NAMALWA (cell line): ENCODE data around the gene MOB3B.
"Not testable (repeated sequence)": the region's sequence is repeated elsewhere in the genome, so short reads cannot be mapped to it uniquely, and the experiment has no call there.

Experiments used
- DNase-seq: peaks from one replicate; pipeline ENCODE4 v3.0.0-alpha.2; 2015; ENCODE audit warnings: low spot score

Gene MOB3B

GRCh38 chr9:27518006-27518405 is 11.6 kb downstream of the MOB3B start:
- DNase-seq: no peak

GRCh38 chr9:27514551-27514950 is 15.1 kb downstream of the MOB3B start:
- DNase-seq: no peak

- no peak for DNase-seq
Observed at GRCh38 chr9:27511771-27512170, 17.8 kb downstream of the MOB3B start.

GRCh38 chr9:27510780-27511179 is 18.8 kb downstream of the MOB3B start:
- no peak for DNase-seq

- no peak for DNase-seq
Observed at GRCh38 chr9:27506981-27507380, 22.6 kb downstream of the MOB3B start.

- no peak for DNase-seq
Observed at GRCh38 chr9:27505744-27506161, 23.9 kb downstream of the MOB3B start.

DNA sequence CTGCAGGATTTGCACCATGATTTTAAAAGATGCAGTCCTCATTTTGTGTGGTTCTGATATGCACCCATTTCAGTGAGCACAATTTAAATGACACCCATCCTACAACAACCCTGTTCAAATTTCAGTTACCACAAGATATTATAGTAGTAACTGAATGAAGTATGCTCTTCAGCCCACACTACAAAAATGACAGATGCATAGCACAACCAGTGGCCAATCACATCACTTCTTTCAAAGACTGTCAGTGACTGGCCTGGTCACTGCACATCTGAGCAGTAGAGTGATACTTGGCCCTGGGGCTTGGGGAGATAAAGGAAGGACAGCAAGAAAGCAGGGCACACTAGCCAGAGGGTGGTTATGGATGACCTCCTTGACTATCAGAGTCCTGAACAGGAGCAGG is 25.4 kb downstream of the MOB3B start:
- DNase-seq: no peak

- no peak for DNase-seq
Observed at GRCh38 chr9:27503623-27504022, 26.0 kb downstream of the MOB3B start.

DNA sequence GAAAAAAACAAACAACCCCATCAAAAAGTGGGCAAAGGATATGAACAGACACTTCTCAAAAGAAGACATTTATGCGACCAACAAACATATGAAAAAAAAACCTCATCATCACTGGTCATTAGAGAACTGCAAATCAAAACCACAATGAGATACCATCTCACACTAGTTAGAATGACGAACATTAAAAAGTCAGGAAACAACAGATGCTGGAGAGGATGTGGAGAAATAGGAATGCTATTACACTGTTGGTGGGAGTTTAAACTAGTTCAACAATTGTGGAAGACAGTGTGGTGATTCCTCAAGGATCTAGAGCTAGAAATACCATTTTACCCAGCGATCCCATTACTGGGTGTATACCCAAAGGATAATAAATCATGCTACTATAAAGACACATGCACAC is 28.7 kb downstream of the MOB3B start:
- not testable (repeated sequence) for DNase-seq

GRCh38 chr9:27499451-27499850 is 30.2 kb downstream of the MOB3B start:
- no peak for DNase-seq

DNA sequence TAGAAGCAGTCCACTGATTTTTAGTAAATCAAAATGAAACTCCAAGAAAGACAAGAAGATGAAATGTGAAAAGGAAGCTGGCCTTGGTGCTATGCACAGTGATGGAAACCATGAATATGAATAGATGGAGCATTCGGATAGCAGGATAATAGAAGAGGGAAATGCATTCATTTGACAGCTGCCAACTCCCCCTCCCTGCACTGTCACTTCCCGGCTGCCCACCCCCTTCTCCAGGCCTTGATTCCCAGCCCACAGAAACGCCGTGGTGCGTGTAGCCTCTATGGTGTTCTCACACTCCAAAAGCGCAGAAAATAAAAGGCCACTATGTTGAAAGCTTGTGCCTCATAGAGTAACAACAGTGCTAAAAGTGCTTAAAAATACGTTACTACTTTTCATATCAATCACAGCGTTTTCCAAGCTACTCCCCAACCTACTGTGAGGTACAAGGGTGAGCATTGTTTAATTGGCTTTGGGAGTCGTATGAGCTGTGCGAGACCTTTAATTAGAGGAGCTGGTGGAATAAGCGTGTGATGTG is 31.7 kb downstream of the MOB3B start:
- no peak for DNase-seq

DNA sequence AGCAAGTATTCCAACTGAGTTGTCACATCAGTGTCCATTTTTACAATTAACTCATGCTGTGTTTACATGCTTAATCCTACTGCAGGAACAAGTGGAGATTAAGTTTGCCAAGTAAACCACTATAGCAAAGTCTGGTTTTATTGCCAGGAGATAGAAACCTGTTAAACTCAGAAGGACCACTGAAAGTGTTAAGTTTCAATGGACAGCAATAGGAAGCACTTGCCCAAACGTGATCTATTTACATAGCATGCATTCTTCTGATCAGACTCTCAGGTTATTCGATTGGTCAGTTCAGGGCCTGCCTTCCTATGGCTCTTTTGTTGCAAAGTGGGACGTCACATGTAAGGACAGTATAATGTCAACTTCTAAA is 33.5 kb downstream of the MOB3B start:
- no peak for DNase-seq

- DNase-seq: no peak
Observed at GRCh38 chr9:27495480-27496134, 34.0 kb downstream of the MOB3B start.

DNA sequence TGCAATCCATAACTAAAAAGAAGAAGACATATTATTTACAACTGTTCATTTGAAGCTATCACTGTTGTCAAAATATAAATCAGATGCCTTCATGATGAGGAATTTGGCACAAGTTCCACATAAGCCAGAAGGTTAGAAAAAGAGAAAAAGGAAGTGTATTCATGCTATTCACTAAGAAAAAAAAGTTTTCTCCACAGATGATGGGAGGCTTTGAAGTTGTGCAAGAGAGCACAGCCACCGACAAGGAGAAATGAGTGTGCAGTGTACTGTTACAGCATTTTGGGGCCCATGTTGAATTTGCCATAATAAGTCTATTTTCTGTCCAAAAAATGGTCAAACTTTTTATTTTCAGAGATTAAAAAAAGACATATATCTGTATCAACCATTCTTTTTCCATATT is 38.5 kb downstream of the MOB3B start:
- DNase-seq: peak; percentile 26

- no peak for DNase-seq
Observed at GRCh38 chr9:27489087-27489876, 40.3 kb downstream of the MOB3B start.

DNA sequence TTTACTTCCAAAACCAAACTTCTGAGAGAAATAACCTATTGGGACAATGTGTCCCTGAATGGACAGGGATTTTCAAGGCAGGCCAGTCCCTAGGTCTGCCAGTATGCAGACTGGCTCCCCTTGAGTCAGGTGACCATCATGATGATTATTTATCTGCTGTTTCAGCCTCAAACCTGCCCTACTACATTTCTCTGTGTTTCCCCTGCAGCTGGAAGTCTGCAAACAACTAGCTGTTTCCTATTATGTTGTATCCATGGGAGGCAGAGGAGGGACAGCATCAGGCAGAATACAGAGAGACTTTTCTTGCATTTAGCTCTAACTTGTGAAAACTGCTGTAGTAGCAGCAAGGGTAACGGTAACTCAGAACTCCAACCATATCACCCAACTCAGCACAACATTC is 41.7 kb downstream of the MOB3B start:
- no peak for DNase-seq

DNA sequence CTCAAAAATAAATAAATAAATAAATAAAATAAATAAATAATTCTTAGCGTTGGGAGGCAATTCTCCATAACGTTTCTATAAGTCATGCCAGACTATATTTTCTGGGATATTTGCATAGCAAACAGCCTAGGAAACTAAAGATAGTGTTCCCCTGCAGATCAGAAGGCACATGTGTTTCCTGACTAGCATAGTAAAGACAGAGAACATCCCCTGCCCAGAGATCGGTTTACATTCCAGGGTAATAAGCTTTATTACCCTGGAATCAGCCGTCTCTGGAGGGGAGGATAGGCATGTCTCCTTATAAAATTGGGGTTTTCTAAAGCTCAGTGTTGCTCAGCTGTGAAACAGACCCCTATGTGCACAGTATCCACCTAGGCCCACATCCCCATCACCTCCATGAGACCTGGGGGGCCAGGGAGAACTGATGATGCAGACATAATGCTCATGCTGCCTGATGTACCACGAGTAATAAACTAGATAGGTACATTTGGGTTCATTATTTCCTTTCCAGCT is 42.4 kb downstream of the MOB3B start:
- DNase-seq: no peak

GRCh38 chr9:27485158-27485557 is 44.5 kb downstream of the MOB3B start:
- peak; percentile 18 for DNase-seq

DNA sequence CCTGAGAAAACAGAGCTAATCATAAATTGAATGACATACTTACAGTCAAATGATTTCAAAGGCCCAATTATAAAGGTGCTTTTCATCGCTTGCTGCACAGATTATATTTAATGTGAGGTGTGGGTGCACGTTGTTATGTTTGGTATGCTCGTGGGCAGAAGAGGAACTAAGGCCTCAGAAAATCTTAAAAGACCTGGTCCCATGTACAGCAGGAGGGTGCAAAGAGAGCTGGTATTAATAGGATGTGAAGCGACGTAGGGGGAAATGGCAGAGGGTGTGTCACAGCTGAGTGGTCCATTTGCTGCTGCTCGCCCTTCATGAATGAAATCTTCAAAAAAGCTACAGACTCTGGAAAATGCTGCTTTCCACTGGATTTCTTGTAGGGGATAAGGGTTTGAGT is 46.0 kb downstream of the MOB3B start:
- peak; percentile 5 for DNase-seq

- no peak for DNase-seq
Observed at GRCh38 chr9:27482709-27483108, 46.9 kb downstream of the MOB3B start.

DNA sequence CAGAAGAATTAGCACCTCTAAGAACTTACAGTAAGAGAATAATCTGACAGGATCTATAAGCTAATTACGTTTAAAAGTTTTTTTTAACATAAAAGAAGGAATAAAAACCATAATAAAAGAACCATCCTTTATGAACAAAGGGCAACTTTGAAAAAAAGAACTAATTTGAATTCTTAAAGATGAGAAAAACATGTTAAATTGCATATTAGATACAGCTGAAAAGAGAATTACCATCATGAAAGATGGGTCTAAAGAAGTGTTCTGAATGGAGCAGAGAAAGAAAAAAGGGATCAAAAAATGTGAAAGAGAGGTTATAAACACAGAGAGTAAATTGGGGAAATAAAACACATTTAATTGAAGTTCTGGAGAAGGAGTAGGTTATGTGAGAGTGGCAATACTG is 51.3 kb downstream of the MOB3B start:
- DNase-seq: no peak

- DNase-seq: no peak
Observed at GRCh38 chr9:27476870-27477515, 52.6 kb downstream of the MOB3B start.

DNA sequence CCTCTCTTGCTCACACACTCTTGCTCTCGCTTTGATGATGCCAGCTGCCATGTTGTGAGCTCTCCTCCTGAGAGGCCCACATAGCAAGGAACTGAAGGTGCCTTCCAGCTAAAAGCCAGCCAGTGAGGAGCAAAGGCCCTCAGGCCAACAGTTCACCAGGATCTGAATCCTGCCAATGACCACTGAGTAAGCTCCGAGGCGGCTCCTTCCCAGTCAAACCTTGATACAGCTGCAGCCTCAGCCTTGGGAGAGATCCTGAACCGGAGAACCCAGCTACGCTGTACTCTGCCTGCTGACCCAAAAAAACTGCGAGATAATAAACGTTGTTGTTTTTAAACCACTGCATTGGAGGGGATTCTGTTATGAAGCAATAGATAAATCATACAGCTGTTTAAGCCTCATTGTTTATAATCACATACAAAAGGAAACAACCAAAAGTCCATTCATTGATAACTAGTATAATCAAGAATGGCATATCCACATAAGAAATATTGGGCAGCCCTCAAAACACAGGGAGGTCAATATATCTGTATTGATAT is 54.5 kb downstream of the MOB3B start:
- no peak for DNase-seq
